ENCODE measurements around the gene DCHS2.

DNA sequence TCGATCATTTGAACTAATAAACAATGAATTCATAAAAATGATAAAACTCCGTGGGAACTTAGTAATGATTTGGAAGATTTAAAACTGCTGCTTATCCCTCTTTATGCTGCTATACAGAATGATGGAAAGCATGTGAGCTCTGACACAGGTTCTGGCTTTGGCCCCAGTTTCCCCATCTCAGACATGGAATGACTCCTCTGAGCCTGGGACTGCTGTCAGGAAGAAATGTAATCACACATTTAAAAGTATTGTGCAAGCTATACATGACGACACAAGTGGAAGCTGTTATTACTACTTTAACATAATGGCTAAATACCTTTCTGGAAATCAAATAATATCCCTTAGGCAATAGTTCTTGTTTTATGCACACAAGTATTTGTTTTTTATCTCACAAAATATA lies 161.7 kb downstream of the DCHS2 start:
- TF ChIP-seq, protein P1, sequence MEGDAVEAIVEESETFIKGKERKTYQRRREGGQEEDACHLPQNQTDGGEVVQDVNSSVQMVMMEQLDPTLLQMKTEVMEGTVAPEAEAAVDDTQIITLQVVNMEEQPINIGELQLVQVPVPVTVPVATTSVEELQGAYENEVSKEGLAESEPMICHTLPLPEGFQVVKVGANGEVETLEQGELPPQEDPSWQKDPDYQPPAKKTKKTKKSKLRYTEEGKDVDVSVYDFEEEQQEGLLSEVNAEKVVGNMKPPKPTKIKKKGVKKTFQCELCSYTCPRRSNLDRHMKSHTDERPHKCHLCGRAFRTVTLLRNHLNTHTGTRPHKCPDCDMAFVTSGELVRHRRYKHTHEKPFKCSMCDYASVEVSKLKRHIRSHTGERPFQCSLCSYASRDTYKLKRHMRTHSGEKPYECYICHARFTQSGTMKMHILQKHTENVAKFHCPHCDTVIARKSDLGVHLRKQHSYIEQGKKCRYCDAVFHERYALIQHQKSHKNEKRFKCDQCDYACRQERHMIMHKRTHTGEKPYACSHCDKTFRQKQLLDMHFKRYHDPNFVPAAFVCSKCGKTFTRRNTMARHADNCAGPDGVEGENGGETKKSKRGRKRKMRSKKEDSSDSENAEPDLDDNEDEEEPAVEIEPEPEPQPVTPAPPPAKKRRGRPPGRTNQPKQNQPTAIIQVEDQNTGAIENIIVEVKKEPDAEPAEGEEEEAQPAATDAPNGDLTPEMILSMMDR (IDR thresholded peaks at IDR 0.05): no peak
- TF ChIP-seq POLR2AphosphoS5 (IDR thresholded peaks at IDR 0.05) (no peak), EP300 (IDR thresholded peaks at IDR 0.05) (no peak)
